Epithelial cell of esophagus (primary cell): ENCODE measurements around the gene MRPL52.

Source experiments
- DNase-seq: peaks from one replicate; pipeline ENCODE4 v3.0.0; 2010; ENCODE audit warnings: low read depth
- H3K4me3 ChIP-seq: 2 replicates; pipeline ENCODE4 v1.5.1; 2011; ENCODE audit warnings: mild to moderate bottlenecking, low read length, control low read depth
- TF ChIP-seq, protein P1 (sequence below): IDR thresholded peaks from 2 replicates; pipeline ENCODE4 v1.5.1; 2011; ENCODE audit warnings: low read depth, mild to moderate bottlenecking, low read length, control low read depth, inconsistent platforms; ENCODE audit not compliant: insufficient read depth; ENCODE audit errors: missing control alignments

MRPL52 gene

DNA sequence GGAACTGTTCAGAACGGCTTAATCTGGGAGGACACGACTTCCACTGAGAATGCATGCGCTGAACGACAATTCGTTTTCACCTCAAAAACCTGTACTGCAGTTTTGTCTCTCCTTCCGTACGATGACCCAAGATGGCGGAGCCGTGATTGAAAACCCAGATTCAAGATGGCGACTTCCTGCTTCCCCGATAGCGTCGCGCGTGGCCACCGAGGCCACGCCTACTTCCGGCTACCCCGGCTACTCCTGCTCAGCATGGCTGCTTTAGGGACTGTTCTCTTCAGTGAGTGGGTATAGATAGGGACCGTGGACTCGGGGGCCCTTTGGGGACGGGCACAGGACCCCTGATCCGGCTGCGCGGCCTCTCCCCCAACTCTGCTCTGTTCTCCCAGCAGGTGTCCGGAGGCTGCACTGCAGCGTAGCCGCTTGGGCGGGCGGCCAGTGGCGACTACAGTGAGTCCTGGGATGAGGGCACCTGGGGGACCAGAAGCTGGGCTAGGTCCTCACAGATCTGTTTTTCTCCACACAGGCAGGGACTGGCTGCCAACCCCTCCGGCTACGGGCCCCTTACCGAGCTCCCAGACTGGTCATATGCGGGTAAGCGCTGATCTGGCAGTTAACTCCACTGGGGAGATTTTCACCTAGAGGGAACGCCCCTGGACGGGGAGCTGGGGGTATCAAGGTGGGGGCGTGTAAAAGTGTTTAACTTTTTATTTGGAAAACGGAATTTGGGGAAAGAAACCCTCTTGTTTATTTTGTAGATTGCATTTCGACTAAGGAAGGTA is at the start of gene MRPL52:
Gene MRPL52, plus strand, starts transcription at position 227 of the 782 bp plus-strand sequence. Its CDS starts 26 bp downstream, at position 253.
- peak within 1 kb of the TSS; percentile 85 for H3K4me3 ChIP-seq
- TF ChIP-seq, protein P1, sequence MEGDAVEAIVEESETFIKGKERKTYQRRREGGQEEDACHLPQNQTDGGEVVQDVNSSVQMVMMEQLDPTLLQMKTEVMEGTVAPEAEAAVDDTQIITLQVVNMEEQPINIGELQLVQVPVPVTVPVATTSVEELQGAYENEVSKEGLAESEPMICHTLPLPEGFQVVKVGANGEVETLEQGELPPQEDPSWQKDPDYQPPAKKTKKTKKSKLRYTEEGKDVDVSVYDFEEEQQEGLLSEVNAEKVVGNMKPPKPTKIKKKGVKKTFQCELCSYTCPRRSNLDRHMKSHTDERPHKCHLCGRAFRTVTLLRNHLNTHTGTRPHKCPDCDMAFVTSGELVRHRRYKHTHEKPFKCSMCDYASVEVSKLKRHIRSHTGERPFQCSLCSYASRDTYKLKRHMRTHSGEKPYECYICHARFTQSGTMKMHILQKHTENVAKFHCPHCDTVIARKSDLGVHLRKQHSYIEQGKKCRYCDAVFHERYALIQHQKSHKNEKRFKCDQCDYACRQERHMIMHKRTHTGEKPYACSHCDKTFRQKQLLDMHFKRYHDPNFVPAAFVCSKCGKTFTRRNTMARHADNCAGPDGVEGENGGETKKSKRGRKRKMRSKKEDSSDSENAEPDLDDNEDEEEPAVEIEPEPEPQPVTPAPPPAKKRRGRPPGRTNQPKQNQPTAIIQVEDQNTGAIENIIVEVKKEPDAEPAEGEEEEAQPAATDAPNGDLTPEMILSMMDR: no peak
- peak; percentile 88 for DNase-seq

DNA sequence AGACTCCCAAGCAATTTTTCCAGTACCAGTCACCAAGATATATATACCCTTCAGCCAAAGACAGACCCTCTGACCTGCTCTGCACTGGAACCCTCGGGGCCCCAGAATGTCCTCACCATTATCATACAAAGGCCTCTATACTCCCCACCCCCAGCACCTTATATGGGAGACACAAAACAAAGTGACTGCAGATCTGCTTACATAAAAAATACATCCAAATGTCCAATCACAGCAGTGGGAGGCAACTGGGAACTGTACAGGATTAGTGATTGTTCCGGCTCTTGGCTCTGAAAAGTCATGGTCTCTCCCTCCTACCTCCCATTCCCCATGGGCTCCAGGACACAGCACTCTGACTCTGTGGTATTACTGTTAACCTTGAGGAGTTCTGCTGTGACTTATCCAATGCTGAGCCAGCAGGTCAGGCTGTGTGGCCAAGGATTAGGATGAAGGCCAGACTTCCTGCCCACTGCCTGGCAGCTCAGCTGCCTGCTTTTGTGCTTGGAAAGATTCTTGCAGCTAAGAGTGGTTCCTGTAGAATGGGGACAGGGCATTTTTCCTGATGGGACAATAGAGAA is 49.5 kb upstream of the MRPL52 start:
- H3K4me3 ChIP-seq: no peak overlapping the region
- no peak for DNase-seq
- TF ChIP-seq, protein P1: no peak

DNA sequence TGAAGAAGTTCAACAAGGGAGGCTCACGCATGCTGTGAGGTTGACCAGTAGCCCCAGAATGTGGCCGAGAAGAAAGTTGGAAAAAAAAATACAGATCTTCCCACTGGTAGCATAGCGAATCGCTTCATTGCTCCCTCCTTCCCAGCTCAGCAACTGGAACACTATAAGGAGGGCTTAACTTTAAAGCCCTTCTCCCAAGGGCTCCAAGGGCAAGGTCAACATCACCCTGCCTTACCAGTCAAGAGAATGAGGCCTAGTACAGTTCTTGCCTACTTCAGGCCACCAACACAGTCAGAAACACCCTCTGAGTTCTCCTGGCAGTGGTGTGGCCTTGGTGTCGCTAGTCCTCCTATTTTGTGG is 48.8 kb upstream of the MRPL52 start:
- no peak overlapping the region for H3K4me3 ChIP-seq
- TF ChIP-seq, protein P1: no peak
- no peak for DNase-seq

- peak; percentile 22 for DNase-seq
- TF ChIP-seq, protein P1: no peak
Observed at GRCh38 chr14:22781301-22781991, 48.2 kb upstream of the MRPL52 start.

GRCh38 chr14:22786685-22787084 is 43.0 kb upstream of the MRPL52 start:
- no peak overlapping the region for H3K4me3 ChIP-seq
- DNase-seq: no peak
- TF ChIP-seq, protein P1: no peak

More at GRCh38 chr14:22781301-22781991, 48.2 kb upstream of the MRPL52 start:
- no peak overlapping the region for H3K4me3 ChIP-seq

GRCh38 chr14:22791301-22791700 is 38.4 kb upstream of the MRPL52 start:
- H3K4me3 ChIP-seq: no peak overlapping the region
- TF ChIP-seq, protein P1: no peak
- peak; percentile 67 for DNase-seq
